Thoracic aorta (tissue), 2 donors: ENCODE measurements around the gene GHITM. TPM values are rescaled to one million over a fixed set of nuclear protein-coding genes. Genes with fewer than 3 reads are reported as not detected.

Source experiments
- ATAC-seq: fragments of 150-250 bp; one replicate; pipeline ENCODE4 v1.8.0; 2017; ENCODE audit warnings: low read depth; ENCODE audit not compliant: insufficient number of reproducible peaks, low FRiP score
- DNase-seq: peaks from one replicate; pipeline ENCODE4 v3.0.0-alpha.2; 2020; ENCODE audit warnings: low spot score
- H3K27ac ChIP-seq, 2 donors: fragments of 200-600 bp; sonication (generic); 1 replicate in 1 of 2; 2 replicates in 1 of 2; pipeline ENCODE4 v1.5.1; 2016; ENCODE audit warnings: mild to moderate bottlenecking in 2 of 2, moderate library complexity in 2 of 2
- H3K27me3 ChIP-seq: fragments of 200-600 bp; sonication (generic); replicated peaks from 2 replicates; pipeline ENCODE4 v1.6.0; 2016; ENCODE audit warnings: mild to moderate bottlenecking; ENCODE audit not compliant: insufficient read depth
- H3K36me3 ChIP-seq: fragments of 200-600 bp; sonication (generic); one replicate; pipeline ENCODE4 v1.5.1; 2016
- H3K4me1 ChIP-seq, 2 donors: fragments of 200-600 bp; sonication (generic); 1 replicate in 1 of 2; 2 replicates in 1 of 2; pipeline versions ENCODE4 v1.5.1 to v1.6.0; 2016; ENCODE audit warnings: low read depth in 2 of 2, mild to moderate bottlenecking in 1 of 2; ENCODE audit not compliant: control insufficient read depth in 1 of 2
- H3K4me3 ChIP-seq: fragments of 200-600 bp; sonication (generic); 2 replicates; pipeline ENCODE4 v1.5.1; 2016; ENCODE audit warnings: mild to moderate bottlenecking
- H3K9me3 ChIP-seq: fragments of 200-600 bp; sonication (generic); 2 replicates; pipeline ENCODE4 v1.5.1; 2016
- total RNA-seq, 2 donors: library from RNA; depleted of rRNA; stranded (reverse); fragments of >200 nt; gene quantifications; one replicate each; pipeline versions ENCODE4 v1.1.0 to v1.2.3, GENCODE V29; 2016
- TF ChIP-seq, protein P1 (sequence below): fragments of 200-600 bp; sonication (generic); IDR thresholded peaks from one replicate; pipeline ENCODE4 v1.5.1; 2019; ENCODE audit warnings: antibody characterized with exemption

GHITM gene
- total RNA-seq, 2 donors from 2014 or later = 114 to 116 TPM

DNA sequence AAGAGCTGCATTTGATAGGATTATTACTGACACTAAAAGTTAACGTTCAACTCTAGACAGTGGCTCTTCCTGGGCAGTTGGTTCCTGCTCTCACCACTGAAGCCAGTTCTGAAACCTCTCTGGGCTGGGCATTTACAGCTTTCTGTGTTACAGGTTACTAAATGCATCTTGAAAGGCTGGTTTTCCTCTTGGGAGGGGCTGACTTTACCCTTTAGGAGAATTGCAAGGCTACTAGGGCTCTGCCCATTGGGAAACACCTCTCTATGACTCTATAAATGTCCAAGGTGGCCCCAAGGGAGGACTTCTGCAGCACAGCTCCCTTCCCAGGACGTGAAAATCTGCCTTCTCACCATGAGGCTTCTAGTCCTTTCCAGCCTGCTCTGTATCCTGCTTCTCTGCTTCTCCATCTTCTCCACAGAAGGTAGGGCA lies 34.2 kb downstream of the GHITM start, which contains the start of gene GPR15LG:
Gene GPR15LG, plus strand, starts transcription at position 301 of the 429 bp plus-strand sequence. Its CDS starts 51 bp downstream, at position 352.
- Histone ChIP-seq H3K4me1 (no peaks in the 10 kb centered on the region), H3K27ac (no peak within 1 kb of the TSS), H3K36me3 (no peaks in the 10 kb centered on the region), H3K27me3 (no peaks in the 10 kb centered on the region), H3K9me3 (no peaks in the 10 kb centered on the region), H3K4me3 (no peak within 1 kb of the TSS)
- ATAC-seq (no peak), DNase-seq (no peak)
- TF ChIP-seq, protein P1, sequence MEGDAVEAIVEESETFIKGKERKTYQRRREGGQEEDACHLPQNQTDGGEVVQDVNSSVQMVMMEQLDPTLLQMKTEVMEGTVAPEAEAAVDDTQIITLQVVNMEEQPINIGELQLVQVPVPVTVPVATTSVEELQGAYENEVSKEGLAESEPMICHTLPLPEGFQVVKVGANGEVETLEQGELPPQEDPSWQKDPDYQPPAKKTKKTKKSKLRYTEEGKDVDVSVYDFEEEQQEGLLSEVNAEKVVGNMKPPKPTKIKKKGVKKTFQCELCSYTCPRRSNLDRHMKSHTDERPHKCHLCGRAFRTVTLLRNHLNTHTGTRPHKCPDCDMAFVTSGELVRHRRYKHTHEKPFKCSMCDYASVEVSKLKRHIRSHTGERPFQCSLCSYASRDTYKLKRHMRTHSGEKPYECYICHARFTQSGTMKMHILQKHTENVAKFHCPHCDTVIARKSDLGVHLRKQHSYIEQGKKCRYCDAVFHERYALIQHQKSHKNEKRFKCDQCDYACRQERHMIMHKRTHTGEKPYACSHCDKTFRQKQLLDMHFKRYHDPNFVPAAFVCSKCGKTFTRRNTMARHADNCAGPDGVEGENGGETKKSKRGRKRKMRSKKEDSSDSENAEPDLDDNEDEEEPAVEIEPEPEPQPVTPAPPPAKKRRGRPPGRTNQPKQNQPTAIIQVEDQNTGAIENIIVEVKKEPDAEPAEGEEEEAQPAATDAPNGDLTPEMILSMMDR = no peak

DNA sequence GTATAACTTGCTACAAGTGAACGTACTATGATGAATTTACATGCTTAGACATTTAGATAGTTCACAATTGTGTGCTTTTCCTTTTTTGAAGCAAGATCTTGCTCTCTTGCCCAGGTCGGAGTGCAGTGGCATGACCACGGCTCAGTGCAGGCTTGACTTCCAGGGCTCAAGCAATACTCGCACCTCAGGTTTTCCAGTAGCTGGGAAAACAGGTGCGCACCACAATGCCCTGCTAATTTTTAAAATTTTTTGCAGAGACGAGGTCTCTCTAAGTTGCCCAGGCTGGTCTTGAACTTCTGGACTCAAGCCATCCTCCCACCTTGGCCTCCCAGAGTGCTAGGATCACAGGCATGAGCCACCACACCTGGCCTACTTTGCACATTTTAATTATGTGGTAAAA lies 36.1 kb downstream of the GHITM start:
- no peak for ATAC-seq
- H3K4me3 ChIP-seq = no peak overlapping the region

DNA sequence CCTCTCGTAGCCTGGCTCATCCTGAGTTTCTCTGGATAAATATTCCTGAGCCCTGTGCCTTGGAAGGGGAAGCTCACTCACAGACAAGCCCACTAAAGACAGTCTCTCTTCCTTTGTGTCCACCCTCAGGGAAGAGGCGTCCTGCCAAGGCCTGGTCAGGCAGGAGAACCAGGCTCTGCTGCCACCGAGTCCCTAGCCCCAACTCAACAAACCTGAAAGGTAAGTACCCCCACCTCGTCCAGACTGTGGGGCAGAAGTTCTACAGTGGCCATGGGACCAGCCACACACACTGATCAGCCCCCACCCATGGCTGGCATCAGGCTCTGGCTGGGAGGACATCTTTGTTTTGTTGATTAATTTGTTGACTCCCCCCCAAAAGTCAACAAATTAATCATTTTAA lies 37.0 kb downstream of the GHITM start:
- H3K4me1 ChIP-seq = no peaks in the 10 kb centered on the region
- no peaks in the 10 kb centered on the region for H3K27me3 ChIP-seq
- no peak for ATAC-seq
- H3K36me3 ChIP-seq = no peaks in the 10 kb centered on the region
- H3K27ac ChIP-seq = no peak overlapping the region
- DNase-seq = no peak
- H3K9me3 ChIP-seq = no peaks in the 10 kb centered on the region
- TF ChIP-seq, protein P1 = no peak
- H3K4me3 ChIP-seq = no peak overlapping the region

More for the DNA sequence above, 36.1 kb downstream of the GHITM start:
- Histone ChIP-seq H3K9me3 (no peaks in the 10 kb centered on the region), H3K27me3 (no peaks in the 10 kb centered on the region), H3K36me3 (no peaks in the 10 kb centered on the region), H3K4me1 (no peaks in the 10 kb centered on the region), H3K27ac (no peak overlapping the region)
- TF ChIP-seq, protein P1 = no peak
- DNase-seq = no peak

DNA sequence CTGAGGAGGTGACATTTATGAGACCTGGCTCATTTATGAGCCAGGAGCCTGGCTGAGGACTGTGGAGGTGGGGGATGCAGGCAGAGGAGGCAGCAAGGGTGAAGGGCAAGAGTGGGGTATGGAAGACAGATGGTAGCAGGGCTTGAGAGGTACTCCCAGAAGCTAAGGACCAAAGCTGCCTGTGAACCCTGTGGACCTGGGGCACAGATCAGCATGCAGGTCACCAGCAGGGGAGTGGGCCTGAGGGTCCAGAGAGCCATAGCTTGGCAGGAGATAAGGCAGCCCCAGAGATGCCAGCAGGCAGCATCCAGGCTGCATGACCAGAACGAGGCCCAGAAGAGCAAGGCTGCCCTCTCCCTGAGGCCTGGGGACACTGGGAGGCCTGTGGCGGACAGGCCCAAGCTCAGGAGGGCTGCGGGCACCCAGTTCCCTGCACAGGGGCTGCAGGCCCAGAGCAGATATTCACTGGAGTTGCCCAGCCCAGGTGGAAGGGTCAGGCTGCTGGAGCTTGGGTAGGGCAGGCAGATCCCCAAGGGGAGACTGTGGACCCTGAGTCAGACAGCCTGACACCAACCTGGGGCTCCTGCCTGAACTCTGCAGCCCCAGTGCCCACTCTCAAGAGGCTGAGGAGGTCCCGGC lies 37.6 kb downstream of the GHITM start:
- no peaks in the 10 kb centered on the region for H3K36me3 ChIP-seq
- H3K4me1 ChIP-seq = no peaks in the 10 kb centered on the region
- DNase-seq (no peak), ATAC-seq (no peak)
- no peak overlapping the region for H3K27ac ChIP-seq
- H3K27me3 ChIP-seq = no peaks in the 10 kb centered on the region
- TF ChIP-seq, protein P1 = no peak
- H3K9me3 ChIP-seq = no peaks in the 10 kb centered on the region
- H3K4me3 ChIP-seq = no peak overlapping the region

DNA sequence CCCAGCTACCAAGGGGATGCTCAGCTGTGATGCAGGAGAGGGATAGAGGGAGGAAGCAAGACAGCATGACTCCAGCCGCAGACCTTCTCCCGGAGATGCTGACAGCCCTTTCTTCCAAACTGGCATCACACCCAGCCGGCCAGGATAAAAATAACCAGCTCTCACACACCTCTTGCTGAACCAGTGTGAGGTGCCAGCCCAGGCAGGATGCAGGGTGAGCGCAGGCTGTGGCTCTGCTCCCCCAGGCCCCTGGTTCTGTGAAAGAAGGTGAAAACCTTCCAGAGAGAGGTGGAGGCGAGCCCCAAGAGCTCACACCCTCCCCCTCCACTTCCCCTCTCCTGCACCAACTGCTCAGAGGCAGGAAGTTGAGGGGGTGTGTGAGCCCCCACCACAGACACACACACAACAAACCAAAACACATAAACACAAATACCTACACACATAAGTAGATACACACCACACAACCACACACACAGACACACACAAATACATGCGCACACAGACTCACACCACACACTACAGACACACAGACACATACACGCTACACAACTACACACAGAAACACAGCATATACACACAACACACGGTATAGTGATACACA lies 38.3 kb downstream of the GHITM start:
- Histone ChIP-seq H3K27ac (no peak overlapping the region), H3K9me3 (no peaks in the 10 kb centered on the region), H3K4me3 (no peak overlapping the region), H3K27me3 (no peaks in the 10 kb centered on the region), H3K36me3 (no peaks in the 10 kb centered on the region), H3K4me1 (no peaks in the 10 kb centered on the region)
- no peak for DNase-seq
- TF ChIP-seq, protein P1 = no peak
- ATAC-seq = no peak
